Ovary (tissue), 3 donors: ENCODE data around the gene PLCB1.

ENCODE experiments used
- EP300 ChIP-seq: sonication (generic); formaldehyde crosslinking; IDR thresholded peaks from one replicate; pipeline ENCODE4 v1.6.1; 2017; ENCODE audit warnings: antibody characterized with exemption
- POLR2A ChIP-seq: fragments of 450-650 bp; IDR thresholded peaks from one replicate; pipeline ENCODE4 v1.6.1; 2017; ENCODE audit warnings: antibody characterized with exemption, mild to moderate bottlenecking, moderate library complexity
- TF ChIP-seq, protein P1 (sequence below), 3 donors: fragments of 450-650 bp in 2 of 3; fragments of 200-600 bp in 1 of 3; IDR thresholded peaks; one replicate each; pipeline versions ENCODE4 v1.5.1 to v1.8.0; 2016 to 2022; ENCODE audit warnings: antibody characterized with exemption in 3 of 3, mild to moderate bottlenecking in 1 of 3
- donor health status: DM: no; HTN: no; CAD: no.

DNA sequence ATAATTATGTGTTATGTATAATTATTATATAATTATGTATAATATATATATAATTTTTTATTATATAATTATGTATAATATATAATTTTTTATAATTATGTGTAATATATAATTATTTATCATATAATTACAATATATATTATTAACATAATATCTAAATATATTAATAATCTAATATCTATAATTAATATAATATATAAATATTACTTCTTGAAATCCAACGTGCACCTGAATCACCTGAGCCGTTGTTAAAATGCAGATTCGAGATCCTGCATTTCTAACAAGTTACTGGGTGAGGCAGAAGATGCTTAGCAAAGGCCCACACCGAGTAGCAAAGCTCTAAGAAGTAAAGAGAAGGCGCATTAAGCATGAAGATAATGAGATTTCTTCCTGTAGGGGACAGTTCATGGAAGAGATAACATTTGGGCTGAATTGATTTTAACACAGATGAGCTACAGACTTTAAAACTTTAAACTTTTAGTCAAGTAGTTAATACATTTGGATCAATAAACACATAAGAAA lies 530.4 kb downstream of the PLCB1 start:
- TF ChIP-seq, protein P1, sequence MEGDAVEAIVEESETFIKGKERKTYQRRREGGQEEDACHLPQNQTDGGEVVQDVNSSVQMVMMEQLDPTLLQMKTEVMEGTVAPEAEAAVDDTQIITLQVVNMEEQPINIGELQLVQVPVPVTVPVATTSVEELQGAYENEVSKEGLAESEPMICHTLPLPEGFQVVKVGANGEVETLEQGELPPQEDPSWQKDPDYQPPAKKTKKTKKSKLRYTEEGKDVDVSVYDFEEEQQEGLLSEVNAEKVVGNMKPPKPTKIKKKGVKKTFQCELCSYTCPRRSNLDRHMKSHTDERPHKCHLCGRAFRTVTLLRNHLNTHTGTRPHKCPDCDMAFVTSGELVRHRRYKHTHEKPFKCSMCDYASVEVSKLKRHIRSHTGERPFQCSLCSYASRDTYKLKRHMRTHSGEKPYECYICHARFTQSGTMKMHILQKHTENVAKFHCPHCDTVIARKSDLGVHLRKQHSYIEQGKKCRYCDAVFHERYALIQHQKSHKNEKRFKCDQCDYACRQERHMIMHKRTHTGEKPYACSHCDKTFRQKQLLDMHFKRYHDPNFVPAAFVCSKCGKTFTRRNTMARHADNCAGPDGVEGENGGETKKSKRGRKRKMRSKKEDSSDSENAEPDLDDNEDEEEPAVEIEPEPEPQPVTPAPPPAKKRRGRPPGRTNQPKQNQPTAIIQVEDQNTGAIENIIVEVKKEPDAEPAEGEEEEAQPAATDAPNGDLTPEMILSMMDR (IDR thresholded peaks at IDR 0.05) = no peak
- TF ChIP-seq POLR2A (no peak), EP300 (no peak)
